ENCODE data around the gene NAGK. TPM values are rescaled to one million over a fixed set of nuclear protein-coding genes. Genes with fewer than 3 reads are reported as not detected.
"Not testable (repeated sequence)": the region's sequence is repeated elsewhere in the genome, so short reads cannot be mapped to it uniquely, and the experiment has no call there.

NAGK gene
- total RNA-seq, 4 donors from 2014 or later = 40.5 to 88.0 (median 70.0) TPM

GRCh38 chr2:71043531-71044407 lies 24.7 kb upstream of the NAGK start:
- Histone ChIP-seq H3K36me3 (no peaks in the 10 kb centered on the region), H3K9me3 (no peaks in the 10 kb centered on the region), H3K27me3 (no peaks in the 10 kb centered on the region), H3K4me1 (no peaks in the 10 kb centered on the region), H3K4me3 (replicated peaks in 1 of 3) (no peak overlapping the region), H3K27ac (no peak overlapping the region)
- intact Hi-C loops (cut with DNase I) = no loop called here
- WGBS, 2 donors = 83 to 86% methylated on average over 18 to 19 of the region's 36 CpGs
- no peak for DNase-seq
- TF ChIP-seq CTCF (IDR thresholded peaks at IDR 0.05) (no peak), POLR2A (IDR thresholded peaks at IDR 0.05) (no peak)

- no peak for DNase-seq
- H3K9me3 ChIP-seq = no peaks in the 10 kb centered on the region
- no peak overlapping the region for H3K4me3 ChIP-seq (replicated peaks in 1 of 3)
- TF ChIP-seq POLR2A (IDR thresholded peaks at IDR 0.05) (no peak), CTCF (IDR thresholded peaks at IDR 0.05) (no peak)
- intact Hi-C loops (cut with DNase I) = no loop called here
- no peaks in the 10 kb centered on the region for H3K27me3 ChIP-seq
- H3K36me3 ChIP-seq = no peaks in the 10 kb centered on the region
- no peak overlapping the region for H3K27ac ChIP-seq
- WGBS, 2 donors = 91 to 95% methylated on average over 7 of the region's 7 CpGs
- H3K4me1 ChIP-seq = no peaks in the 10 kb centered on the region
Observed at GRCh38 chr2:71045151-71045550, 23.3 kb upstream of the NAGK start.

GRCh38 chr2:71045865-71046548 lies 22.4 kb upstream of the NAGK start:
- no peak for DNase-seq
- Histone ChIP-seq H3K4me1 (no peaks in the 10 kb centered on the region), H3K27ac (no peak overlapping the region), H3K9me3 (no peaks in the 10 kb centered on the region), H3K36me3 (no peaks in the 10 kb centered on the region), H3K27me3 (no peaks in the 10 kb centered on the region), H3K4me3 (replicated peaks in 1 of 3) (no peak overlapping the region)
- intact Hi-C loops (cut with DNase I) = no loop called here
- no peak for TF ChIP-seq CTCF (IDR thresholded peaks at IDR 0.05)
- TF ChIP-seq POLR2A (IDR thresholded peaks at IDR 0.05) = no peak
- 80 to 86% methylated on average over 23 of the region's 23 CpGs for WGBS, 2 donors

DNA sequence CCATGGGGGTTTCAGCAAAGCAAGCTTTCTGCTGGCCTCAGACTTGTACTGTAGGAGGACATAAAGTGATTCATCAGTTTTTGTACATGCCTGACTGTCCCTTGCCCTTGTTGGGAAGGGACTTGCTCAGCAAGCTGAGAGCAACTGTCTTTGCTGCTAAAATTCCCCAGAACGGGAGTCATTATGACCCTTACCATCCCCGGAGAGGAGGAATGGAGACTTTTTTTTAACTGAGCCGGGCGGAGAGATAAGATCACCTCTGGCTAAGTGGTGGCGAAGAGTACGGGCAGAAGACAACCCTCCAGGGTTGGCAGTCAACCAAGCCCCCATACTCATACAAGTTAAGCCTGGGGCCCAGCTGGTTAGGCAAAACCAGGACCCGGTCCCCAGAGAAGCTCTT lies 20.4 kb upstream of the NAGK start:
- DNase-seq = no peak
- Histone ChIP-seq H3K4me1 (no peaks in the 10 kb centered on the region), H3K27me3 (no peaks in the 10 kb centered on the region), H3K27ac (no peak overlapping the region), H3K9me3 (no peaks in the 10 kb centered on the region), H3K4me3 (replicated peaks in 1 of 3) (no peak overlapping the region), H3K36me3 (no peaks in the 10 kb centered on the region)
- 43 to 80% methylated on average over 7 of the region's 7 CpGs for WGBS, 2 donors
- TF ChIP-seq CTCF (IDR thresholded peaks at IDR 0.05) = no peak
- intact Hi-C loops (cut with DNase I) = no loop called here

GRCh38 chr2:71049704-71050360 lies 18.6 kb upstream of the NAGK start:
- WGBS, 2 donors = 57 to 70% methylated on average over 10 of the region's 10 CpGs
- H3K4me3 ChIP-seq (replicated peaks in 1 of 3); H3K27me3 ChIP-seq; H3K36me3 ChIP-seq; H3K27ac ChIP-seq; intact Hi-C loops (cut with DNase I); H3K9me3 ChIP-seq; H3K4me1 ChIP-seq: not testable (repeated sequence)
- DNase-seq = peak; percentile 37 to 50

GRCh38 chr2:71055206-71055740 lies 13.2 kb upstream of the NAGK start:
- DNase-seq; intact Hi-C loops (cut with DNase I); H3K9me3 ChIP-seq; H3K4me1 ChIP-seq; H3K36me3 ChIP-seq; H3K4me3 ChIP-seq (replicated peaks in 1 of 3); H3K27me3 ChIP-seq; H3K27ac ChIP-seq: not testable (repeated sequence)
- WGBS, 2 donors = 70 to 88% methylated on average over 10 of the region's 10 CpGs

All from thyroid gland (tissue), 4 donors.